Right lobe of liver (tissue), 6 donors: ENCODE results near the gene SLC2A2. TPM values are rescaled to one million over a fixed set of nuclear protein-coding genes. Genes with fewer than 3 reads are reported as not detected.

Experiments
- ATAC-seq, 4 donors: fragments of 200-7000 bp; cut with Tn5 transposase; one replicate each; pipeline ENCODE4 v1.9.1; 2020; ENCODE audit warnings: mild to moderate bottlenecking in 4 of 4, moderate library complexity in 4 of 4
- DNase-seq, 3 donors: peaks; one replicate each; pipeline ENCODE4 v3.0.0-alpha.2; 2020
- H3K27ac ChIP-seq, 3 donors: fragments of 200-600 bp; one replicate each; pipeline ENCODE4 v1.8.0; 2022
- H3K27me3 ChIP-seq, 2 donors: fragments of 200-600 bp; one replicate each; pipeline ENCODE4 v1.8.0; 2022
- H3K36me3 ChIP-seq, 4 donors: fragments of 200-600 bp; sonication (generic) in 1 of 4; one replicate each; pipeline versions ENCODE4 v1.5.1 to v1.8.0; 2017 to 2022; ENCODE audit warnings: control low read depth in 1 of 4
- H3K4me1 ChIP-seq, 4 donors: fragments of 200-600 bp; sonication (generic) in 1 of 4; one replicate each; pipeline versions ENCODE4 v1.5.1 to v1.8.0; 2017 to 2022; ENCODE audit warnings: control low read depth in 1 of 4
- H3K4me3 ChIP-seq, 3 donors: fragments of 200-600 bp; one replicate each; pipeline ENCODE4 v1.8.0; 2022
- H3K9me3 ChIP-seq, 4 donors: fragments of 200-600 bp; sonication (generic) in 1 of 4; one replicate each; pipeline versions ENCODE4 v1.5.1 to v1.8.0; 2017 to 2022; ENCODE audit warnings: control low read depth in 1 of 4
- CTCF ChIP-seq, 4 donors: fragments of 200-600 bp in 3 of 4; fragments of 450-650 bp in 1 of 4; IDR thresholded peaks; one replicate each; pipeline versions ENCODE4 v1.5.1 to v1.8.0; 2016 to 2022; ENCODE audit warnings: antibody characterized with exemption in 4 of 4, mild to moderate bottlenecking in 2 of 4
- POLR2A ChIP-seq: fragments of 450-650 bp; IDR thresholded peaks from one replicate; pipeline ENCODE4 v1.6.1; 2017; ENCODE audit warnings: antibody characterized with exemption, mild to moderate bottlenecking
- WGBS: methylation state at CpG from one replicate; pipeline ENCODE4 v1.1.6; 2018; ENCODE audit warnings: low coverage, low lambda C conversion rate; ENCODE audit not compliant: insufficient coverage; ENCODE audit errors: missing lambda C conversion rate; 5-methylcytosine and 5-hydroxymethylcytosine counted together
- intact Hi-C, 2 donors: fragments of 100-400 bp; cut with DNase I; formaldehyde crosslinking; loops; one replicate each; pipeline versions ENCODE4 v1.11.2 to v1.14.1; 2022
- total RNA-seq, 6 experiments: library from RNA; depleted of rRNA in 2 of 6; stranded (reverse); fragments of >200 nt in 2 of 6; fragmentation: NEBNext Ultra II Directional in 3 of 6; extraction: Animal tissue kit (Norgen Biotek cat#: 25700) in 3 of 6; gene quantifications; one replicate each; pipeline versions ENCODE4 v1.1.0 to v1.2.4, GENCODE V29; 2016 to 2023
- donor health status: DM: no; HTN: yes; CAD: no.
- donor health status: DM: no; HTN: no; CAD: no.
- donor health status: DM: no; HTN: no; CAD: no.
- donor health status: DM: no; HTN: yes; CAD: no.
- donor health status: DM: no; HTN: yes; CAD: no.

Gene SLC2A2
- total RNA-seq, 6 experiments from 2014 or later: 162 to 465 (median 276) TPM

GRCh38 chr3:171065732-171066131 is 39.2 kb upstream of the SLC2A2 start:
- DNase-seq (no peak), ATAC-seq (no peak)
- 88% methylated on average over 1 of the region's 1 CpG for WGBS
- Histone ChIP-seq H3K36me3 (no peaks in the 10 kb centered on the region), H3K27me3 (no peaks in the 10 kb centered on the region), H3K4me3 (no peak overlapping the region), H3K9me3 (no peaks in the 10 kb centered on the region), H3K27ac (no peak overlapping the region), H3K4me1 (no peaks in the 10 kb centered on the region)
- TF ChIP-seq CTCF (IDR thresholded peaks at IDR 0.05) (no peak), POLR2A (no peak)
- intact Hi-C loops: no loop called here

GRCh38 chr3:171064461-171064860 is 37.9 kb upstream of the SLC2A2 start:
- no peak overlapping the region for H3K4me3 ChIP-seq

GRCh38 chr3:171061749-171062148 is 35.2 kb upstream of the SLC2A2 start:
- no peaks in the 10 kb centered on the region for H3K9me3 ChIP-seq
- H3K36me3 ChIP-seq: no peaks in the 10 kb centered on the region
- H3K27me3 ChIP-seq: no peaks in the 10 kb centered on the region
- H3K4me3 ChIP-seq: no peak overlapping the region
- intact Hi-C loops: no loop called here
- H3K27ac ChIP-seq: no peak overlapping the region
- H3K4me1 ChIP-seq: peaks cover 0 to 9% (median 4%) of the 10 kb centered on the region in 4 donors
- ATAC-seq (no peak), DNase-seq (no peak)
- WGBS: 83% methylated on average over 1 of the region's 1 CpG
- no peak for TF ChIP-seq POLR2A
- TF ChIP-seq CTCF (IDR thresholded peaks at IDR 0.05): no peak

More at GRCh38 chr3:171064461-171064860, 37.9 kb upstream of the SLC2A2 start:
- ATAC-seq (no peak), DNase-seq (no peak)
- no peaks in the 10 kb centered on the region for H3K36me3 ChIP-seq
- intact Hi-C loops: no loop called here
- whole genome bisulfite sequencing: 79% methylated on average over 2 of the region's 2 CpGs
- TF ChIP-seq POLR2A (no peak), CTCF (IDR thresholded peaks at IDR 0.05) (no peak)
- peaks cover 0 to 6% (median 1%) of the 10 kb centered on the region in 4 donors for H3K4me1 ChIP-seq
- H3K27me3 ChIP-seq: no peaks in the 10 kb centered on the region
- no peaks in the 10 kb centered on the region for H3K9me3 ChIP-seq
- no peak overlapping the region for H3K27ac ChIP-seq

- ATAC-seq (peak in 3 of 4 donors; percentile 57 to 64 (median 61)), DNase-seq (no peak)
- H3K27me3 ChIP-seq: no peaks in the 10 kb centered on the region
- no peak overlapping the region for H3K4me3 ChIP-seq
- H3K36me3 ChIP-seq: no peaks in the 10 kb centered on the region
- no peaks in the 10 kb centered on the region for H3K9me3 ChIP-seq
- TF ChIP-seq POLR2A (no peak), CTCF (IDR thresholded peaks at IDR 0.05) (no peak)
- 58% methylated on average over 3 of the region's 3 CpGs for WGBS
- peak overlapping the region in 2 of 3 donors; percentile 36 to 47 for H3K27ac ChIP-seq
- intact Hi-C loops: loop anchor here in 1 of 2 donors (10.0 kb wide), 1 partner anchor 105 kb away; no protein-coding TSS in a partner anchor
- H3K4me1 ChIP-seq: peaks cover 0 to 9% (median 4%) of the 10 kb centered on the region in 4 donors
Measured at GRCh38 chr3:171059978-171060377, 33.5 kb upstream of the SLC2A2 start.
